Activated CD8-positive, alpha-beta T cell treated with anti-CD3 and anti-CD28 coated beads for 36 hours (primary cell): ENCODE measurements around the gene GOSR2. TPM values are rescaled to one million over a fixed set of nuclear protein-coding genes. Genes with fewer than 3 reads are reported as not detected.

Experiments used
- ATAC-seq: fragments of 200-7000 bp; cut with Tn5 transposase; one replicate; pipeline ENCODE4 v1.10.0; 2021; ENCODE audit warnings: mild to moderate bottlenecking, moderate library complexity
- CTCF ChIA-PET: fragments of 350-600 bp; sonication (Branson Sonifier 250); formaldehyde crosslinking; loops from one replicate; lab custom pipeline; 2021; ENCODE audit warnings: antibody characterized with exemption; lab: Charles Lee
- POLR2A ChIA-PET: fragments of 350-600 bp; sonication (Branson Sonifier 250); formaldehyde crosslinking; loops from one replicate; lab custom pipeline; 2021; ENCODE audit warnings: antibody characterized with exemption; lab: Charles Lee
- DNase-seq: peaks from one replicate; pipeline ENCODE4 v3.0.0-alpha.2; 2020
- H3K27ac Mint-ChIP-seq: one replicate; pipeline ENCODE4 v1.8.0; 2021; ENCODE audit warnings: mild to moderate bottlenecking, mixed read lengths
- H3K27me3 Mint-ChIP-seq: one replicate; pipeline ENCODE4 v1.8.0; 2021; ENCODE audit warnings: mixed read lengths
- H3K36me3 Mint-ChIP-seq: one replicate; pipeline ENCODE4 v1.8.0; 2021; ENCODE audit warnings: low read depth, mixed read lengths
- H3K4me1 Mint-ChIP-seq: one replicate; pipeline ENCODE4 v1.8.0; 2021; ENCODE audit warnings: low read depth, mixed read lengths
- H3K4me3 Mint-ChIP-seq: one replicate; pipeline ENCODE4 v1.8.0; 2021; ENCODE audit warnings: mild to moderate bottlenecking, moderate library complexity, mixed read lengths
- H3K9me3 Mint-ChIP-seq: one replicate; pipeline ENCODE4 v1.8.0; 2021; ENCODE audit warnings: mixed read lengths
- CTCF ChIP-seq: fragments of 200-600 bp; IDR thresholded peaks from one replicate; pipeline ENCODE4 v1.8.0; 2022; ENCODE audit warnings: antibody characterized with exemption, mild to moderate bottlenecking
- intact Hi-C: fragments of 100-400 bp; cut with micrococcal nuclease; formaldehyde crosslinking; loops from one replicate; pipeline ENCODE4 v1.10.0; 2022
- total RNA-seq, 2 experiments: library from RNA; stranded (reverse); gene quantifications; one replicate each; pipeline ENCODE4 v1.2.3, GENCODE V29; 2021

Gene GOSR2
- total RNA-seq, 2 experiments from 2014 or later: 44.8 to 50.0 TPM

- intact Hi-C loops: no loop called here
- no peak for TF ChIP-seq CTCF
- Mint-ChIP-seq H3K4me1 (no peaks in the 10 kb centered on the region), H3K9me3 (no peaks in the 10 kb centered on the region), H3K27ac (no peak overlapping the region), H3K27me3 (no peaks in the 10 kb centered on the region), H3K36me3 (no peaks in the 10 kb centered on the region), H3K4me3 (no peak overlapping the region)
- ATAC-seq (no peak), DNase-seq (no peak)
- ChIA-PET CTCF (interaction anchor here (1.0 kb wide), 1 partner anchor 45 kb away, joined by 3 read pairs; no protein-coding TSS in a partner anchor), POLR2A (no interaction called here)
Observed at GRCh38 chr17:46886310-46886663, 36.7 kb upstream of the GOSR2 start.

GRCh38 chr17:46887717-46888116 is 35.2 kb upstream of the GOSR2 start:
- CTCF ChIA-PET: interaction anchor here (1.6 kb wide), 1 partner anchor 46 kb away, joined by 3 read pairs; no protein-coding TSS in a partner anchor
- DNase-seq: no peak
- no peaks in the 10 kb centered on the region for H3K9me3 Mint-ChIP-seq
- no peaks in the 10 kb centered on the region for H3K27me3 Mint-ChIP-seq
- no peak for ATAC-seq
- no peaks in the 10 kb centered on the region for H3K36me3 Mint-ChIP-seq
- no peak overlapping the region for H3K27ac Mint-ChIP-seq
- TF ChIP-seq CTCF: no peak
- intact Hi-C loops: no loop called here
- no peaks in the 10 kb centered on the region for H3K4me1 Mint-ChIP-seq
- POLR2A ChIA-PET: no interaction called here
- H3K4me3 Mint-ChIP-seq: no peak overlapping the region

GRCh38 chr17:46888727-46889126 is 34.2 kb upstream of the GOSR2 start:
- DNase-seq: no peak
- Mint-ChIP-seq H3K27me3 (no peaks in the 10 kb centered on the region), H3K4me3 (no peak overlapping the region), H3K36me3 (no peaks in the 10 kb centered on the region), H3K27ac (no peak overlapping the region), H3K4me1 (no peaks in the 10 kb centered on the region), H3K9me3 (no peaks in the 10 kb centered on the region)
- ATAC-seq: no peak
- ChIA-PET POLR2A (no interaction called here), CTCF (interaction anchor here (1.6 kb wide), 1 partner anchor 47 kb away, joined by 3 read pairs; no protein-coding TSS in a partner anchor)
- TF ChIP-seq CTCF: no peak
- intact Hi-C loops: no loop called here

- no peaks in the 10 kb centered on the region for H3K27me3 Mint-ChIP-seq
- TF ChIP-seq CTCF: no peak
- no peak for DNase-seq
- H3K27ac Mint-ChIP-seq: no peak overlapping the region
- H3K9me3 Mint-ChIP-seq: no peaks in the 10 kb centered on the region
- ATAC-seq: no peak
- no peaks in the 10 kb centered on the region for H3K4me1 Mint-ChIP-seq
- H3K36me3 Mint-ChIP-seq: no peaks in the 10 kb centered on the region
- POLR2A ChIA-PET: interaction anchor here (1.4 kb wide), 1 partner anchor 14 kb away, joined by 3 read pairs; no protein-coding TSS in a partner anchor
- CTCF ChIA-PET: interaction anchor here (1.2 kb wide), 1 partner anchor 47 kb away, joined by 3 read pairs; no protein-coding TSS in a partner anchor
- no peak overlapping the region for H3K4me3 Mint-ChIP-seq
- intact Hi-C loops: no loop called here
Observed at GRCh38 chr17:46889519-46889918, 33.4 kb upstream of the GOSR2 start.

GRCh38 chr17:46889992-46890564 is 32.9 kb upstream of the GOSR2 start:
- Mint-ChIP-seq H3K27ac (no peak overlapping the region), H3K4me3 (no peak overlapping the region), H3K36me3 (no peaks in the 10 kb centered on the region), H3K4me1 (no peaks in the 10 kb centered on the region), H3K9me3 (no peaks in the 10 kb centered on the region), H3K27me3 (no peaks in the 10 kb centered on the region)
- no peak for TF ChIP-seq CTCF
- POLR2A ChIA-PET: interaction anchor here (0.7 to 1.4 kb wide), 2 partner anchors 14 to 70 kb away, joined by 3 read pairs; no protein-coding TSS in a partner anchor
- no peak for ATAC-seq
- intact Hi-C loops: no loop called here
- no peak for DNase-seq
- CTCF ChIA-PET: interaction anchor here (1.2 kb wide), 1 partner anchor 48 kb away, joined by 3 read pairs; no protein-coding TSS in a partner anchor
